Body of pancreas (tissue), 4 donors: Measurements from ENCODE around the gene UGT2A1. TPM values are rescaled to one million over a fixed set of nuclear protein-coding genes. Genes with fewer than 3 reads are reported as not detected.

ENCODE experiments used
- ATAC-seq: fragments of 150-250 bp; one replicate; pipeline ENCODE4 v1.9.1; 2016
- DNase-seq, 4 donors: peaks; one replicate each; pipeline ENCODE4 v3.0.0-alpha.2; 2019
- H3K27ac ChIP-seq, 4 donors: fragments of 200-600 bp; sonication (generic); 1 replicate in 3 of 4; 2 replicates in 1 of 4; pipeline versions ENCODE4 v1.5.1 to v1.6.1; 2016 to 2019; ENCODE audit warnings: mild to moderate bottlenecking in 1 of 4, mixed read lengths in 1 of 4, moderate library complexity in 1 of 4
- H3K27me3 ChIP-seq, 2 donors: fragments of 200-600 bp; sonication (generic); one replicate each; pipeline ENCODE4 v1.6.0; 2016; ENCODE audit warnings: mild to moderate bottlenecking in 1 of 2
- H3K36me3 ChIP-seq, 2 donors: fragments of 200-600 bp; sonication (generic); replicated peaks in 1 of 2; 2 replicates each; pipeline ENCODE4 v1.5.1; 2016; ENCODE audit warnings: low read depth in 2 of 2; ENCODE audit not compliant: insufficient read depth in 1 of 2
- H3K4me1 ChIP-seq: fragments of 200-600 bp; sonication (generic); one replicate; pipeline ENCODE4 v1.6.0; 2016
- H3K4me3 ChIP-seq, 2 donors: fragments of 200-600 bp; sonication (generic); 1 replicate in 1 of 2; 2 replicates in 1 of 2; pipeline ENCODE4 v1.5.1; 2016 to 2019
- H3K9me3 ChIP-seq, 3 donors: fragments of 200-600 bp; sonication (generic); 1 replicate in 2 of 3; 2 replicates in 1 of 3; pipeline ENCODE4 v1.5.1; 2016
- CTCF ChIP-seq, 7 experiments: fragments of 450-650 bp in 4 of 7; fragments of 200-600 bp in 3 of 7; sonication (generic) in 3 of 7; IDR thresholded peaks; one replicate each; pipeline ENCODE4 v1.5.1; 2016 to 2019; ENCODE audit warnings: antibody characterized with exemption in 7 of 7
- POLR2A ChIP-seq, 3 donors: fragments of 450-650 bp; IDR thresholded peaks; one replicate each; pipeline ENCODE4 v1.6.1; 2016; ENCODE audit warnings: antibody characterized with exemption in 3 of 3, mild to moderate bottlenecking in 2 of 3
- WGBS, 2 donors: methylation state at CpG; one replicate each; pipeline ENCODE4 v1.1.5; 2017; 5-methylcytosine and 5-hydroxymethylcytosine counted together
- intact Hi-C: fragments of 100-400 bp; cut with DNase I; formaldehyde crosslinking; loops from one replicate; pipeline ENCODE4 v1.15.1; 2023
- total RNA-seq, 2 donors: library from RNA; depleted of rRNA; stranded (reverse); fragments of >200 nt; gene quantifications; one replicate each; pipeline ENCODE4 v1.1.0, GENCODE V29; 2016

UGT2A1 gene
- total RNA-seq, 2 donors from 2014 or later: not detected

GRCh38 chr4:69650872-69651271 is 2.2 kb downstream of the UGT2A1 start:
- intact Hi-C loops: no loop called here
- Histone ChIP-seq H3K36me3 (no peaks in the 10 kb centered on the region), H3K27me3 (no peaks in the 10 kb centered on the region), H3K27ac (no peak overlapping the region), H3K4me3 (no peak overlapping the region), H3K4me1 (no peaks in the 10 kb centered on the region), H3K9me3 (no peaks in the 10 kb centered on the region)
- no peak for ATAC-seq
- DNase-seq: no peak
- 38 to 80% methylated on average over 3 of the region's 3 CpGs for WGBS, 2 donors
- TF ChIP-seq POLR2A (IDR thresholded peaks at IDR 0.05) (no peak), CTCF (IDR thresholded peaks at IDR 0.05) (no peak)

GRCh38 chr4:69649629-69650028 is 3.4 kb downstream of the UGT2A1 start:
- H3K9me3 ChIP-seq: no peaks in the 10 kb centered on the region
- no peak overlapping the region for H3K4me3 ChIP-seq
- intact Hi-C loops: no loop called here
- H3K27ac ChIP-seq: no peak overlapping the region
- H3K36me3 ChIP-seq: no peaks in the 10 kb centered on the region
- no peaks in the 10 kb centered on the region for H3K27me3 ChIP-seq
- no peak for ATAC-seq
- WGBS, 2 donors: 50 to 57% methylated on average over 2 of the region's 2 CpGs
- no peak for TF ChIP-seq CTCF (IDR thresholded peaks at IDR 0.05)
- no peak for TF ChIP-seq POLR2A (IDR thresholded peaks at IDR 0.05)
- H3K4me1 ChIP-seq: no peaks in the 10 kb centered on the region
- DNase-seq: no peak

GRCh38 chr4:69649207-69649606 is 3.8 kb downstream of the UGT2A1 start:
- no peaks in the 10 kb centered on the region for H3K27me3 ChIP-seq
- TF ChIP-seq CTCF (IDR thresholded peaks at IDR 0.05) (no peak), POLR2A (IDR thresholded peaks at IDR 0.05) (no peak)
- H3K9me3 ChIP-seq: no peaks in the 10 kb centered on the region
- WGBS, 2 donors: 17 to 50% methylated on average over 1 of the region's 1 CpG
- H3K27ac ChIP-seq: no peak overlapping the region
- H3K4me1 ChIP-seq: no peaks in the 10 kb centered on the region
- H3K4me3 ChIP-seq: no peak overlapping the region
- DNase-seq (no peak), ATAC-seq (no peak)
- no peaks in the 10 kb centered on the region for H3K36me3 ChIP-seq
- intact Hi-C loops: no loop called here

DNA sequence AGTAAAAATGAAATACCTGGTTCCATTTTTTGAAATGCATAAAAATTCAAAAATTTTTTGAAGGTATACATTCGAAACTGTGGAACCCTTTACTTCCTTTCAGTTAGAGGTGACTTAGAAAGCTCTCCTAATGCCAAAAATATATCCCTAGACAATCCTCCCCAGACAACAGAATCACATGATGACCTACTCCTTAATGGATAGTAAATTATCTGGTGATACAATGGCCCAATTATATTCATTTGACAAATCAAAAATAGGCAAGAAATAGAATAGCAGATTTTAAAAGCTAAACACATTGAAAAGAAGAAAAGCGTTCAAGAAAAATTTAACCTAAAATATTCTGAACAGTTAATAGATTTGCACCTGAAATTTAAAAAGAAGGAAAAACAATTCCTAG is 10.1 kb downstream of the UGT2A1 start:
- no peak overlapping the region for H3K4me3 ChIP-seq
- no peak for ATAC-seq
- intact Hi-C loops: no loop called here

More for the DNA sequence above, 10.1 kb downstream of the UGT2A1 start:
- no peaks in the 10 kb centered on the region for H3K9me3 ChIP-seq
- TF ChIP-seq CTCF (IDR thresholded peaks at IDR 0.05) (no peak), POLR2A (IDR thresholded peaks at IDR 0.05) (no peak)
- no peaks in the 10 kb centered on the region for H3K4me1 ChIP-seq
- WGBS, 2 donors: 58 to 71% methylated on average over 2 of the region's 2 CpGs
- no peaks in the 10 kb centered on the region for H3K36me3 ChIP-seq
- no peaks in the 10 kb centered on the region for H3K27me3 ChIP-seq
- DNase-seq: no peak
- no peak overlapping the region for H3K27ac ChIP-seq
